Fibroblast of mammary gland (primary cell): Measurements from ENCODE around the gene PHETA2.
"Not testable (repeated sequence)": the region's sequence is repeated elsewhere in the genome, so short reads cannot be mapped to it uniquely, and the experiment has no call there.

Experiments used
- DNase-seq: peaks from one replicate; pipeline ENCODE4 v3.0.0-alpha.2; 2010; ENCODE audit warnings: low read depth
- H3K4me3 ChIP-seq: 2 replicates; pipeline ENCODE4 v1.5.1; 2011; ENCODE audit warnings: low read depth, mild to moderate bottlenecking, low read length, moderate library complexity; ENCODE audit not compliant: control insufficient read depth
- CTCF ChIP-seq: conservative IDR thresholded peaks from 2 replicates; pipeline ENCODE4 v1.5.1; 2011; ENCODE audit warnings: low read depth, low read length, inconsistent platforms; ENCODE audit not compliant: control insufficient read depth, insufficient read depth

Gene PHETA2

DNA sequence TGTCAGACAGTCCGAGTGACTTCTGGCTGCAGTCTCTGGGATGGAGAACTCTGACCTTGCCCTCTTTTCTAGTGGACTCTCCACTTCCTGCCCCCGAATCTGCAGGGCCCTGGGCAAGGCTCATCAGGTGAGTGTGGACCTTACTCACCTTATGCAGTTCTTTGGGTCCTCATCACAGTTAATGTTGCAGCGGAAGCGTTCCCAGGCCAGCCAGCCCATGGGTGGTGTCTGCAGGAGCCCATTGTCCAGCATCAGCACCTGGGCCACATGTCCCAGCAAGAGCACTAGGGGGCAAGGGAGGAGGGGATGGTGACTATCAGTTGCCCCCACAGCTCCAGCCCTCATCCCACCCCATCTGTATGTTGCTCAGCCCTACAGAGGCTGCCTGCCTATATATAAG is 5.8 kb upstream of the PHETA2 start:
- H3K4me3 ChIP-seq = no peak overlapping the region
- TF ChIP-seq CTCF = no peak
- no peak for DNase-seq

GRCh38 chr22:42069801-42070516 is 4.1 kb upstream of the PHETA2 start:
- H3K4me3 ChIP-seq = peak overlapping the region; percentile 60
- no peak for DNase-seq
- no peak for TF ChIP-seq CTCF

GRCh38 chr22:42070517-42071422 is 3.3 kb upstream of the PHETA2 start, which contains the start of gene NAGA:
Gene NAGA, minus strand, starts transcription at chr22:42070812. Its CDS starts 515 bp downstream, at chr22:42070297.
- peak; percentile 95 for DNase-seq

GRCh38 chr22:42071508-42071907 is 2.5 kb upstream of the PHETA2 start:
- H3K4me3 ChIP-seq, DNase-seq: not testable (repeated sequence)

More at GRCh38 chr22:42070517-42071422, 3.3 kb upstream of the PHETA2 start, which contains the start of gene NAGA:
- peak within 1 kb of the TSS; percentile 60 for H3K4me3 ChIP-seq
- TF ChIP-seq CTCF = no peak

DNA sequence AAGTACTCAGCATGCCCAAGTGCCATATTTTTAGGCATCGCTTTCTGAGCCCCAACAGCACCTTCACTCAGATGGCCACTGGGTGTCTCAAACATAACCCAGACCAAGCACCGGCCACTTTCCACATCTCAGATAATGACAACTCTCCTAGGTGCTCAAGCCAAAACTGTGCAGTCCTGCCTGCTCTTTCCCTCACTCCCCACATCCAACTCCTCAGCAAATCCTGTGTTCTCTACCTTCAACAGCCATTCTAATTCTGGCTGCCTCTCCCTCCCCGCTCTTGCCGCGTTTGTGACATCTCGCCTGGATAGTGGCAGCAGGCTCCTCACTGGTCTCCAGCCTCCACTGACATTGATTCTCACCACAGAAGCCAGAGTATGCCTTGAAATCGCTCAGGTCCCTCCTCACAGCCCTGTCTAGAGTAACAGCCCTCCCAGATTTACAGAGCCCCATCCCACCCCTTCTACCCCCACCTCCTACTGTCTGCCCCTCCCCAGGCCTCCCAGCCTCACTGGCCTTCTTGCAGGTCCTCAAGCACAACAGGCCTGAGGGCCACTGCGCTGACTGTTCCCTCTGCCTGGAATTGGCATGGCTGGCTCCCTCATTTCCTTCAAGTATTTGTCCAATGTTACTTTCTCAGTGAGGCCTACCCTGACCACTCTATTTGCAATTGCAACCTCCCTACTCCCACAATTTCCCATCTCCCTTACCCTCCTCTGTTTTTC is 1.3 kb upstream of the PHETA2 start:
- TF ChIP-seq CTCF = no peak
- no peak for DNase-seq
- H3K4me3 ChIP-seq = no peak overlapping the region

GRCh38 chr22:42073621-42074041 is 417 bp upstream of the PHETA2 start:
- H3K4me3 ChIP-seq = peak overlapping the region; percentile 66
- DNase-seq = no peak
- no peak for TF ChIP-seq CTCF
